Occipital lobe (tissue), 2 donors: ENCODE results near the gene APBA3. TPM values are rescaled to one million over a fixed set of nuclear protein-coding genes. Genes with fewer than 3 reads are reported as not detected.
A peak's percentile ranks its signal among the peaks of the same experiment; 100 is the strongest.
"Not testable (repeated sequence)": the region's sequence is repeated elsewhere in the genome, so short reads cannot be mapped to it uniquely, and the experiment has no call there.

Experiments used
- DNase-seq: peaks from one replicate; lab custom pipeline; 2025; lab: John Stamatoyannopoulos, UW
- total RNA-seq: library from RNA; depleted of rRNA; stranded (reverse); fragments of >200 nt; gene quantifications from one replicate; pipeline ENCODE4 v1.2.3, GENCODE V29; 2014

Gene APBA3
- total RNA-seq, 1 donor from 2014 or later, result 12.3 TPM

GRCh38 chr19:3771906-3772455 is 10.5 kb upstream of the APBA3 start, which contains the start of gene RAX2:
TSS of gene RAX2 (minus strand) at chr19:3772228. CDS start at chr19:3771742, 486 bp downstream.
- no peak for DNase-seq

- DNase-seq, result no peak
Observed at GRCh38 chr19:3771000-3771905, 9.8 kb upstream of the APBA3 start.

GRCh38 chr19:3770136-3770999 is 8.9 kb upstream of the APBA3 start:
- DNase-seq, result no peak

GRCh38 chr19:3769494-3769893 is 8.0 kb upstream of the APBA3 start:
- no peak for DNase-seq

- no peak for DNase-seq
Observed at GRCh38 chr19:3768748-3769099, 7.2 kb upstream of the APBA3 start.

- no peak for DNase-seq
Observed at GRCh38 chr19:3768015-3768747, 6.7 kb upstream of the APBA3 start.

GRCh38 chr19:3767050-3767449 is 5.6 kb upstream of the APBA3 start:
- DNase-seq, result no peak

DNA sequence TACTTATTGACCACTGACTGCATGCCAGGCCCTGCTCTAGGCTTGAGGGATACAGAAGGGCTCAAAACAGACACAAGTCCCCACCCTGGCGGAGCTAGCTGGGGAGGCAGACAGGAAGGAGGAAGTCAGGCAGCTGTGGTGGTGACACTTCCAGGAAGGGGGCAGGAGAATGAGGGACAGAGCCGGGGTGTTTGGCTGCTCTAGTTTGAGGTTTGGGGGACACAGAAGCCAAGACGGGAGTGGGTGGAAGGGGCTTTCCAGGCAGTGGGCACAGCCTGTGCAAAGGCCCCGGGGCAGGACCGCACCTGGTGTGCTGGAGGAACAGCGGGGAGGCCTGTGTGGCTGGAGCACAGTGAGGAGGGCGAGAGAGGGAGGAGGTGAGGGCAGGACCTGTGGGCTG is 5.0 kb upstream of the APBA3 start:
- no peak for DNase-seq

- DNase-seq, result not testable (repeated sequence)
Observed at GRCh38 chr19:3765757-3766156, 4.3 kb upstream of the APBA3 start.

- no peak for DNase-seq
Observed at GRCh38 chr19:3765121-3765520, 3.6 kb upstream of the APBA3 start.

GRCh38 chr19:3762501-3763459 is 1.3 kb upstream of the APBA3 start, which contains the start of gene MRPL54:
TSS of gene MRPL54 (plus strand) at chr19:3762682. CDS start at chr19:3762701, 19 bp downstream.
- peak; percentile 96 for DNase-seq

DNA sequence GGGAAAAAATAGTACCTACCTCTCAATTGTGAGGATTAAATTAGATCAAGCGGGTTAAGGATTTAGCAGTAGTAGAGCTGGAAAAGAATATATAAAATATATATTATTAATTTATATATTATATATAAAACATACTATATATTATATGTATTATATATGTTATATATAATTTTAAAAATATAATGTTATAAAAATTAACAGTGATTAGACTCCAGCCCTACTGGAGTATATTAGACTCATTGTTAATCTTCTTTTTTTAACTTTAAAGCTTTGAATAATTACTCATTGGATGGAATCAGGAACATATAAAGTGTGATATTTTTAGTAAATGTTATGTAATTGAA is 610 bp upstream of the APBA3 start:
- no peak for DNase-seq

- no peak for DNase-seq
Observed at GRCh38 chr19:3760871-3761361, 576 bp downstream of the APBA3 start.

DNA sequence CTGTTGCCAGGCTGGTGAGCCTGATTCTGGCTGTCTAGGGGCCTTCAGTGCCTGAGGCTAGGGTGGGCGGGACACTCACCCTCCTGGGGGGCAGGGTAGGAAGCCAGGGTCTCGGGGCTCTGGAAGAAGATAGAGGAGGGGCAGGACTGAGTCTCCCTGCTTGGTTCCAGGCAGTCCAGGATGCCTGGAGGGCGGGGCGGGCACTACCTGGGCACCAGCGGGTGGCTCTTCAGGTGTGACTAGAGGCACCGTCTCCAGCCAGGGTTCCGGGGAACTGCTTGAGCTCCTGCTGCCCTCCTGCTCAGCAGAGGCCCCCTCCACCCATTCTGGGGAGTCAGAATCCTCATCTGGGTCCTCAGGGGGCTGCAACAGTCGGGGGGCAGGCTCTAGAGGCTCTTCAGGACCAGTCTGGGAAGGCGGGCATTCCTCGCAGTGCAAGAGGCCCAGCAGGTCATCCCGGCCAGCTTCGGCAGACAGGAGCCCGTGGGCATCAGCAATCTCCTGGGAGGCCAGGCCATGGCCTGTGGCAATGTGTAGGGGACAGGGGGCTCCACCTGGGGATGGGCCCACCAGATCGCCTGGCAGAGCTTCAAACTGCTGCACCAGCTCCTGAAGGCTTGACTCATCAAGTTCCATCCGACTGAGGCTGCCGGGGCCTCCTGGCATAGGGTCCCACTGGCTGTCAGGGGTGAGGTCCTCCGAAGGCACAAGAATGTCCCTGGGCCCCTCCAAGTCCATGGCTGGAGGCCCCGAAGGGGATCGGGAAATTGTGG is 1.8 kb downstream of the APBA3 start:
- no peak for DNase-seq

- not testable (repeated sequence) for DNase-seq
Observed at GRCh38 chr19:3758297-3758696, 3.2 kb downstream of the APBA3 start.

- not testable (repeated sequence) for DNase-seq
Observed at GRCh38 chr19:3757705-3758104, 3.8 kb downstream of the APBA3 start.

DNA sequence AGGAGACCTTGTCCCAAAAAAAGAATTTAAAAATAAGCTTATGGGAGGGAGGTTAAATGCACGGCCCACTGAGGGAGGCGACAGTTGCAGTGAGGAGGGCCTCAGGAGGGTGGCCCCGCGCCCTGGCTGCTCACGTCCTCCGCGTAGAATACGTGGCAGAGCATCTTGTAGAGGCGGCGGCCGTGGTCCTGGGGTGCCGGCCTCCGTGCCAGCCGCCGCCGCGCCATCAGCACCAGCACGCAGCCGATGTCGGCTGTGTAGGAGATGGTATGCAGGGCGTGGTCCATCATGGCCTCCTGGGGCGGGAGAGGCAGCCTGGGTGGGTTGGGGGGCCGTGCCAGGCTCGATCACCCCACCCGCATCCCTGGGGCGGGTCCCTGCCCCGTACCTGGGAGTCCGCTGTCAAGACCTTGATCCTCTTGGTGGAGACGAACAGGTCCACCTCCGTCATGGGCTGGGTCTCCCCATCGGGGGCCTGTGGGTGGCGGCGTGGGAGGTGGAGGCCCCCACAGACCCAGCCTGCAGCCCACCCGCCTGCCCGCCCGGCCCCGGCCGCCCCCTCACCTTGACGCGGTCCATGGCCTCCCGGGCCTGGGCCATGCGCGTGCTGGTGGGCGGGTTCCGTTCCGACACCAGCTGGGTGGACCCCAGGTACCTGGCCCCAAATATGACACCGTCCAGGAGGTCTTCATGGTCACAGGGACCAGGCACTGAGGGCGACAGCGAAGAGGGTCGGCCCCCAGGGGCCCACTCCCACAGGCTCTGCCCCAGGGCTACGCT is 7.7 kb downstream of the APBA3 start:
- no peak for DNase-seq

- no peak for DNase-seq
Observed at GRCh38 chr19:3752492-3752891, 9.0 kb downstream of the APBA3 start.
